ENCODE measurements around the gene FAM117A.

- TF ChIP-seq, protein P1, sequence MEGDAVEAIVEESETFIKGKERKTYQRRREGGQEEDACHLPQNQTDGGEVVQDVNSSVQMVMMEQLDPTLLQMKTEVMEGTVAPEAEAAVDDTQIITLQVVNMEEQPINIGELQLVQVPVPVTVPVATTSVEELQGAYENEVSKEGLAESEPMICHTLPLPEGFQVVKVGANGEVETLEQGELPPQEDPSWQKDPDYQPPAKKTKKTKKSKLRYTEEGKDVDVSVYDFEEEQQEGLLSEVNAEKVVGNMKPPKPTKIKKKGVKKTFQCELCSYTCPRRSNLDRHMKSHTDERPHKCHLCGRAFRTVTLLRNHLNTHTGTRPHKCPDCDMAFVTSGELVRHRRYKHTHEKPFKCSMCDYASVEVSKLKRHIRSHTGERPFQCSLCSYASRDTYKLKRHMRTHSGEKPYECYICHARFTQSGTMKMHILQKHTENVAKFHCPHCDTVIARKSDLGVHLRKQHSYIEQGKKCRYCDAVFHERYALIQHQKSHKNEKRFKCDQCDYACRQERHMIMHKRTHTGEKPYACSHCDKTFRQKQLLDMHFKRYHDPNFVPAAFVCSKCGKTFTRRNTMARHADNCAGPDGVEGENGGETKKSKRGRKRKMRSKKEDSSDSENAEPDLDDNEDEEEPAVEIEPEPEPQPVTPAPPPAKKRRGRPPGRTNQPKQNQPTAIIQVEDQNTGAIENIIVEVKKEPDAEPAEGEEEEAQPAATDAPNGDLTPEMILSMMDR (IDR thresholded peaks at IDR 0.05) = no peak
- TF ChIP-seq POLR2A (IDR thresholded peaks at IDR 0.05) = no peak
These were observed 38.3 kb downstream of the FAM117A start for GRCh38 chr17:49725452-49726130.

Data from right lobe of liver (tissue), 4 donors.